Gastroesophageal sphincter (tissue), 4 donors: Measurements from ENCODE around the gene GRIK1. TPM values are rescaled to one million over a fixed set of nuclear protein-coding genes. Genes with fewer than 3 reads are reported as not detected.

Source experiments
- ATAC-seq: fragments of 150-250 bp; one replicate; pipeline ENCODE4 v1.9.1; 2016; ENCODE audit warnings: mild to moderate bottlenecking, moderate library complexity
- H3K27ac ChIP-seq, 4 donors: fragments of 200-600 bp; sonication (generic) in 3 of 4; 1 replicate in 3 of 4; 2 replicates in 1 of 4; pipeline ENCODE4 v1.5.1; 2016 to 2019
- H3K27me3 ChIP-seq: fragments of 200-600 bp; sonication (generic); one replicate; pipeline ENCODE4 v1.5.1; 2019
- H3K36me3 ChIP-seq, 2 donors: fragments of 200-600 bp; sonication (generic); one replicate each; pipeline ENCODE4 v1.5.1; 2019; ENCODE audit warnings: control low read depth in 1 of 2
- H3K4me1 ChIP-seq, 3 donors: fragments of 200-600 bp; sonication (generic); 1 replicate in 2 of 3; 2 replicates in 1 of 3; pipeline ENCODE4 v1.5.1; 2016 to 2019; ENCODE audit warnings: control low read depth in 2 of 3
- H3K4me3 ChIP-seq, 2 donors: fragments of 200-600 bp; sonication (generic); one replicate each; pipeline ENCODE4 v1.5.1; 2019; ENCODE audit warnings: mild to moderate bottlenecking in 1 of 2, moderate library complexity in 1 of 2
- H3K9me3 ChIP-seq, 3 donors: fragments of 200-600 bp; sonication (generic); one replicate each; pipeline ENCODE4 v1.5.1; 2017 to 2019; ENCODE audit warnings: control low read depth in 2 of 3
- EP300 ChIP-seq: sonication (generic); formaldehyde crosslinking; IDR thresholded peaks from one replicate; pipeline ENCODE4 v1.6.1; 2017; ENCODE audit warnings: antibody characterized with exemption, mild to moderate bottlenecking
- POLR2A ChIP-seq, 2 donors: fragments of 450-650 bp; IDR thresholded peaks; one replicate each; pipeline ENCODE4 v1.6.1; 2017; ENCODE audit warnings: antibody characterized with exemption in 2 of 2, mild to moderate bottlenecking in 2 of 2, moderate library complexity in 1 of 2
- POLR2AphosphoS5 ChIP-seq: sonication (generic); formaldehyde crosslinking; IDR thresholded peaks from one replicate; pipeline ENCODE4 v1.6.1; 2017; ENCODE audit warnings: antibody characterized with exemption
- WGBS, 2 donors: methylation state at CpG; one replicate each; pipeline ENCODE4 v1.1.5; 2018; ENCODE audit warnings: low coverage in 1 of 2; 5-methylcytosine and 5-hydroxymethylcytosine counted together
- total RNA-seq, 4 donors: library from RNA; depleted of rRNA; stranded (reverse); fragments of >200 nt; gene quantifications; one replicate each; pipeline ENCODE4 v1.1.0, GENCODE V29; 2016
- TF ChIP-seq, protein P1 (sequence below), 4 experiments: fragments of 200-600 bp in 2 of 4; fragments of 450-650 bp in 2 of 4; sonication (generic) in 1 of 4; IDR thresholded peaks; one replicate each; pipeline ENCODE4 v1.5.1; 2017 to 2019; ENCODE audit warnings: antibody characterized with exemption in 4 of 4, mild to moderate bottlenecking in 2 of 4, moderate library complexity in 2 of 4

The GRIK1 gene
- total RNA-seq, 4 donors from 2014 or later, result 0.32 to 0.67 TPM; not detected in 2

DNA sequence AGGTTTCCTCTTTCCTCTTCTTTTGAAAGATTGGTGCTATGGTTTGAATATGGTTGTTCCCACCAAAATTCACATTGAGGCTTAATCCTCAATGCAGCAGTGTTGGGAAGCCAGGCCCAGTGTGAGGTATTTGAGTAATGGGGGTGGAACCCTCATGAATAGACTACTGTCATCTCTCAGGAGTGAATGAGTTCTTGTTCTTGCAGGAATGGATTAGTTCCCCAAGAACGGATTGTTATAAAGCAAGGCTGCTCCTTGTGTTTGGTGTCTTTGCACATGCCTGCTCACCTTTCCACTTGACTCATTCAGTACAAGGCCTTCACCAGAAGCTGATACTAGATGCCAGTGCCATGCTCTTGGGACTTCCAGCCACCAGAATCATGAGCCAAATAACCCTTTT lies 417.9 kb downstream of the GRIK1 start:
- WGBS, 2 donors, result 80 to 100% methylated on average over 1 of the region's 1 CpG

GRCh38 chr21:29520171-29520570 lies 419.6 kb downstream of the GRIK1 start:
- peaks cover 0 to 6% (median 0%) of the 10 kb centered on the region in 3 donors for H3K9me3 ChIP-seq

More for the DNA sequence above, 417.9 kb downstream of the GRIK1 start:
- ATAC-seq, result no peak
- Histone ChIP-seq H3K9me3 (peaks cover 0 to 7% (median 0%) of the 10 kb centered on the region in 3 donors), H3K4me1 (peaks cover 0 to 12% (median 0%) of the 10 kb centered on the region in 3 donors), H3K36me3 (no peaks in the 10 kb centered on the region), H3K4me3 (no peak overlapping the region), H3K27me3 (no peaks in the 10 kb centered on the region), H3K27ac (no peak overlapping the region)
- TF ChIP-seq EP300, result no peak
- TF ChIP-seq, protein P1, sequence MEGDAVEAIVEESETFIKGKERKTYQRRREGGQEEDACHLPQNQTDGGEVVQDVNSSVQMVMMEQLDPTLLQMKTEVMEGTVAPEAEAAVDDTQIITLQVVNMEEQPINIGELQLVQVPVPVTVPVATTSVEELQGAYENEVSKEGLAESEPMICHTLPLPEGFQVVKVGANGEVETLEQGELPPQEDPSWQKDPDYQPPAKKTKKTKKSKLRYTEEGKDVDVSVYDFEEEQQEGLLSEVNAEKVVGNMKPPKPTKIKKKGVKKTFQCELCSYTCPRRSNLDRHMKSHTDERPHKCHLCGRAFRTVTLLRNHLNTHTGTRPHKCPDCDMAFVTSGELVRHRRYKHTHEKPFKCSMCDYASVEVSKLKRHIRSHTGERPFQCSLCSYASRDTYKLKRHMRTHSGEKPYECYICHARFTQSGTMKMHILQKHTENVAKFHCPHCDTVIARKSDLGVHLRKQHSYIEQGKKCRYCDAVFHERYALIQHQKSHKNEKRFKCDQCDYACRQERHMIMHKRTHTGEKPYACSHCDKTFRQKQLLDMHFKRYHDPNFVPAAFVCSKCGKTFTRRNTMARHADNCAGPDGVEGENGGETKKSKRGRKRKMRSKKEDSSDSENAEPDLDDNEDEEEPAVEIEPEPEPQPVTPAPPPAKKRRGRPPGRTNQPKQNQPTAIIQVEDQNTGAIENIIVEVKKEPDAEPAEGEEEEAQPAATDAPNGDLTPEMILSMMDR (IDR thresholded peaks at IDR 0.05), result no peak
- no peak for TF ChIP-seq POLR2A (IDR thresholded peaks at IDR 0.05)
- TF ChIP-seq POLR2AphosphoS5, result no peak

GRCh38 chr21:29514652-29515247 lies 425.0 kb downstream of the GRIK1 start:
- no peak overlapping the region for H3K27ac ChIP-seq
- no peaks in the 10 kb centered on the region for H3K27me3 ChIP-seq
- H3K9me3 ChIP-seq, result peaks cover 0 to 28% (median 0%) of the 10 kb centered on the region in 3 donors
- no peak for TF ChIP-seq EP300
- TF ChIP-seq, protein P1 (IDR thresholded peaks at IDR 0.05), result no peak
- TF ChIP-seq POLR2A (IDR thresholded peaks at IDR 0.05), result no peak
- TF ChIP-seq POLR2AphosphoS5, result no peak
- H3K36me3 ChIP-seq, result no peaks in the 10 kb centered on the region
- no peaks in the 10 kb centered on the region for H3K4me1 ChIP-seq
- ATAC-seq, result no peak
- no peak overlapping the region for H3K4me3 ChIP-seq
- 81 to 100% methylated on average over 2 of the region's 2 CpGs for WGBS, 2 donors

More at GRCh38 chr21:29520171-29520570, 419.6 kb downstream of the GRIK1 start:
- 75 to 100% methylated on average over 1 to 3 of the region's 3 CpGs for WGBS, 2 donors
- no peak for ATAC-seq
- Histone ChIP-seq H3K4me3 (no peak overlapping the region), H3K36me3 (no peaks in the 10 kb centered on the region), H3K27me3 (no peaks in the 10 kb centered on the region), H3K27ac (no peak overlapping the region), H3K4me1 (peaks cover 0 to 12% (median 0%) of the 10 kb centered on the region in 3 donors)
- no peak for TF ChIP-seq POLR2A (IDR thresholded peaks at IDR 0.05)
- TF ChIP-seq EP300, result no peak
- TF ChIP-seq POLR2AphosphoS5, result no peak
- TF ChIP-seq, protein P1 (IDR thresholded peaks at IDR 0.05), result no peak

DNA sequence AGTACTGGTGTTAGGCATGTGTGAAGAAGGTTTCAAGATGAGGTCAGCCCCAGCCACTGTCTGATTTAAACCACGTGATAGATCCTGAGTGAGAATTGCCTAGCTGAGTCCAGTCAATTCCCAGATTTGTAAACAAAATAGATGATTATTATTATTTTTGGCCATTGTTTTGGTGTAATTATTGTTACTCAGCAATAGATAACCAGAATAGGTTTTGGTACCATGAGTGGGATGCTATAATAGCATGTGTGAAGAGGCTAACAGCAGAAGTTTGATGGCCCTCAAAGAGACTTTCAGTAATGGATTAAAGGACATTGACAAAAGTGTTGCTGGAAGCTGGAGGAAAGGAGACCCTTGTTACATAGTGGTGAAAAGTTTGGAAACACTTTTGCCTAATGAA lies 426.3 kb downstream of the GRIK1 start:
- no peak for ATAC-seq

More for the DNA sequence above, 426.3 kb downstream of the GRIK1 start:
- Histone ChIP-seq H3K4me1 (no peaks in the 10 kb centered on the region), H3K36me3 (no peaks in the 10 kb centered on the region), H3K27me3 (no peaks in the 10 kb centered on the region), H3K27ac (no peak overlapping the region), H3K4me3 (no peak overlapping the region), H3K9me3 (peaks cover 0 to 28% (median 0%) of the 10 kb centered on the region in 3 donors)
- 73 to 100% methylated on average over 1 of the region's 1 CpG for WGBS, 2 donors
- TF ChIP-seq EP300 (no peak), POLR2A (IDR thresholded peaks at IDR 0.05) (no peak), POLR2AphosphoS5 (no peak)
- TF ChIP-seq, protein P1 (IDR thresholded peaks at IDR 0.05), result no peak
